Lung (tissue), 12 donors: ENCODE results near the gene SSRP1. TPM values are rescaled to one million over a fixed set of nuclear protein-coding genes. Genes with fewer than 3 reads are reported as not detected.

Experiments
- ATAC-seq: fragments of 200-7000 bp; cut with Tn5 transposase; one replicate; pipeline ENCODE4 v1.9.1; 2020; ENCODE audit warnings: moderate number of reproducible peaks; ENCODE audit not compliant: insufficient read depth, low FRiP score
- DNase-seq, 3 donors: peaks; one replicate each; pipeline ENCODE4 v3.0.0-alpha.2; 2013 to 2017
- H3K27ac ChIP-seq, 2 donors: one replicate each; pipeline ENCODE4 v1.5.1; 2013; ENCODE audit warnings: mild to moderate bottlenecking in 2 of 2, moderate library complexity in 2 of 2, control low read depth in 1 of 2, inconsistent platforms in 1 of 2, low read depth in 1 of 2, low read length in 1 of 2
- H3K27me3 ChIP-seq, 3 donors: one replicate each; pipeline ENCODE4 v1.5.1; 2013; ENCODE audit warnings: low read length in 2 of 3; ENCODE audit not compliant: control insufficient read depth in 3 of 3, insufficient read depth in 3 of 3
- H3K36me3 ChIP-seq, 4 donors: one replicate each; pipeline ENCODE4 v1.5.1; 2013; ENCODE audit warnings: low read length in 4 of 4, mild to moderate bottlenecking in 1 of 4, moderate library complexity in 1 of 4; ENCODE audit not compliant: control insufficient read depth in 4 of 4, insufficient read depth in 4 of 4
- H3K4me1 ChIP-seq, 5 donors: one replicate each; pipeline ENCODE4 v1.5.1; 2013; ENCODE audit warnings: low read length in 5 of 5, mild to moderate bottlenecking in 2 of 5, moderate library complexity in 1 of 5; ENCODE audit not compliant: control insufficient read depth in 5 of 5, insufficient read depth in 5 of 5
- H3K4me3 ChIP-seq: one replicate; pipeline ENCODE4 v1.5.1; 2013; ENCODE audit warnings: mild to moderate bottlenecking, control low read depth, moderate library complexity
- H3K9ac ChIP-seq, 2 donors: one replicate each; pipeline ENCODE4 v1.5.1; 2013; ENCODE audit warnings: low read length in 2 of 2, control low read depth in 1 of 2; ENCODE audit not compliant: insufficient read depth in 1 of 2
- H3K9me3 ChIP-seq, 4 donors: one replicate each; pipeline ENCODE4 v1.5.1; 2013; ENCODE audit warnings: low read length in 3 of 4, mild to moderate bottlenecking in 1 of 4, moderate library complexity in 1 of 4; ENCODE audit not compliant: control insufficient read depth in 4 of 4, insufficient read depth in 3 of 4
- CTCF ChIP-seq: IDR thresholded peaks from 2 replicates; pipeline ENCODE4 v1.5.1; 2012; ENCODE audit warnings: mild to moderate bottlenecking; ENCODE audit errors: control extremely low read depth, extremely low read depth
- WGBS, 2 donors: extraction: QIAGEN DNeasy Blood & Tissue Kit; methylation state at CpG; one replicate each; pipeline ENCODE4 v1.1.7; 2013; 5-methylcytosine and 5-hydroxymethylcytosine counted together
- polyA plus RNA-seq, 2 donors: library from polyadenylated mRNA; stranded (reverse); fragments of 200-250 nt; gene quantifications; one replicate each; pipeline ENCODE4 v1.2.1, GENCODE V29; 2013
- total RNA-seq, 2 donors: library from RNA; depleted of rRNA in 1 of 2; stranded (reverse); fragments of >200 nt in 1 of 2; gene quantifications; one replicate each; pipeline ENCODE4 v1.2.1, GENCODE V29; 2014 to 2021
- donor health status: control.
- donor health status: control.
- donor health status: Bipolar disorder and iron deficiency.
- donor health status: healthy.
- donor health status: DM: yes; HTN: yes; CAD: no.

Gene SSRP1
- total and polyA plus RNA-seq, 4 donors, result 37.1 to 76.9 (median 64.6) TPM

DNA sequence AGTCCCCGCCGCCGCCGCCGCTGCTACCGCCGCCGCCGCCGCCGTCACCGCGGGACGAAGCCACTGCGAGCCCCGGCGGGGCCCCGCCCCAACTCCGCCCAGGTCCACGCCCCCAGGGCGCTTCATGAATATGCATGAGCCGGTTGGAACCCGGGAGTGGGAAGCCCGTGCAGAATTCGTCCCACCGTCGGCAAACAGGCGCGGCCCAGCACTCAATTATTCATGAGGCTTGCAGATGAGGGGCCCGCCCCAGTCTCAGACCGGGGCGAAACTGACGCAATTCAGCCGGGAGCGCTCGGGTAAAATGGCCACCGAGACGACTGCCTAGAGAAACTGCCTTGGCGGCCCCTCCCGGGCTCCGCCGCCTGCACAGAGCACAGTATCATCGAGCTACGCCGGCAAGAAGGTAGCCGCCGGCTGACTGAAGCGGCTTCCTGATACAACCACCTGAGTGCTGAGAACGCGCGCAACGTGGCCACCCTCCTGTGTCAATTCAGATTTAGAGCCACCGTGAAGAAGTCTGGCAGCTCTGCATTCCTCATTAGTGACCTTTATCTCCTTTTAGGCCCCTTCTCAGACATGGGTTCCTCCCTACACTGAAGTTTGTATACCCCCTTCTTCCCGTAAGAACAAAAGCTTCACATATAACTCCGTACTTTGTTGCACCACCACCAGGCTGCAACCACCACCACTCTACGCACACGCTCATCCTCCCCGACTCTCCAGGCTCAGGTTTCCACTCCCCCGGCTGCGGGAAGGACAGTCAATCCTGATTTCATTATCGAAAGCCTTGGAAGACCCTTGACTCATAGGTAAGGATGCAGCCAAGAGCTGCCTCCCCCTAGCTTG is 10.6 kb downstream of the SSRP1 start, which contains the start of gene TNKS1BP1:
Gene TNKS1BP1, minus strand, starts transcription at position 67 of the 849 bp plus-strand sequence. CDS start 3,067 bp downstream, outside the sequence.
- Histone ChIP-seq H3K4me3 (peak within 1 kb of the TSS; percentile 66), H3K36me3 (peaks cover 4 to 45% (median 30%) of the 10 kb centered on the region in 4 donors), H3K27me3 (no peaks in the 10 kb centered on the region), H3K4me1 (peaks cover 0 to 48% (median 29%) of the 10 kb centered on the region in 5 donors), H3K9me3 (no peaks in the 10 kb centered on the region), H3K9ac (peak within 1 kb of the TSS; percentile 63 to 83), H3K27ac (peak within 1 kb of the TSS; percentile 95 to 96)
- ATAC-seq (peak; percentile 85), DNase-seq (peak; percentile 98)
- TF ChIP-seq CTCF, result no peak
- WGBS, 2 donors, result 1% methylated on average over 61 of the region's 61 CpGs

DNA sequence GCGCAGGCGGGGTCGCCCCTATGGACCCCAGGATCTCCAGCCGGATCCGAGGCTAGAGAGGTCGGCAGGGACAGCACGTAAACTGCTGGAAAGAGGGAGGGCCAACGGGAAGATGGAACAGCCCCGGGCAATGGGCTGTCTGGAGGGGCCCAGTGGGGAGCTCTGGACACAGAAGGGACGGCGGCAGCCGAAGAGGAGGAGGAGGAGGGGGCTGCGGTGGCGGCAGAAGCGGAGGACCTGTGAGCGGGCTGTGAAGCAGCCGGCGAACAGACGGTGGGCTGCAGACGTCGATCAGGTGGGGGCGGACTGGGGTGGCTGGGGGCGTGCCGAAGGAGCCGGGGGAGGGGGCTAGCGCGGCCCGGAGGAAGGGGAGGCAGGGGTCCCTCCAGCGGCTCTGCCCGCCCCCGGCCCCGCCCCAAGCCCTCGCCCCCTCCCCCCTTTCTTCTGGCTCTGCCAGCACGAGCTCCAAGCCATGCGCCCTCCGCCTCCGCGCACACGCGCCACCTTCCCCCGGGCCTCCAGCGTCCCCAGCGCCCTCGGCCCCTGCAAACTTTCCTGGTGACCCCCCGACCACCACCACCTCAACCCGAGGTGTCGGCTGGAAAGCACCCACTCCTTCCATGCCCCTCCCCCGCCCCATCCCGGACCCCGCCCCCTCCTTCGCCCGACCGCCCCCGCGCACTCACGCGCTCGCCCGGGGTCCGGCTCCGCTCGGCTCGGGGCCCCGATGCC is 11.4 kb downstream of the SSRP1 start:
- Histone ChIP-seq H3K4me1 (peaks cover 0 to 48% (median 29%) of the 10 kb centered on the region in 5 donors), H3K36me3 (peaks cover 0 to 40% (median 26%) of the 10 kb centered on the region in 4 donors), H3K9me3 (no peaks in the 10 kb centered on the region), H3K9ac (peak overlapping the region; percentile 63 to 83), H3K27me3 (no peaks in the 10 kb centered on the region), H3K27ac (peak overlapping the region; percentile 95 to 96), H3K4me3 (peak overlapping the region; percentile 66)
- 2 to 7% methylated on average over 23 to 62 of the region's 64 CpGs for WGBS, 2 donors
- ATAC-seq, result no peak
- TF ChIP-seq CTCF, result no peak
- DNase-seq, result peak; percentile 85 to 87 (median 86)

GRCh38 chr11:57323855-57324153 is 11.9 kb downstream of the SSRP1 start:
- ATAC-seq (no peak), DNase-seq (no peak)
- Histone ChIP-seq H3K9me3 (no peaks in the 10 kb centered on the region), H3K4me1 (peaks cover 0 to 48% (median 29%) of the 10 kb centered on the region in 5 donors), H3K4me3 (peak overlapping the region; percentile 66), H3K36me3 (peaks cover 0 to 36% (median 24%) of the 10 kb centered on the region in 4 donors), H3K27me3 (no peaks in the 10 kb centered on the region), H3K27ac (peak overlapping the region; percentile 79 to 90), H3K9ac (peak overlapping the region; percentile 63 to 83)
- WGBS, 2 donors, result 26 to 47% methylated on average over 9 of the region's 9 CpGs
- TF ChIP-seq CTCF, result no peak
